ENCODE measurements around the gene SRY. TPM values are rescaled to one million over a fixed set of nuclear protein-coding genes. Genes with fewer than 3 reads are reported as not detected.
"Not testable (repeated sequence)": the region's sequence is repeated elsewhere in the genome, so short reads cannot be mapped to it uniquely, and the experiment has no call there.

Gene SRY
- total RNA-seq (2014; rRNA removed; shearing (Covaris generic)), result not detected in 2 replicates

GRCh38 chrY:2787600-2787999 lies at the start of gene SRY:
Gene SRY, minus strand, starts transcription at chrY:2787682. Its CDS starts 79 bp downstream, at chrY:2787603.
- Histone ChIP-seq H3K27me3 (ENCODE audit: control insufficient read depth, insufficient read depth, low read length) (no peaks in the 10 kb centered on the region), H3K36me3 (replicated peaks; ENCODE audit: control insufficient read depth, insufficient read depth, low read length) (no peaks in the 10 kb centered on the region), H3K4me3 (ENCODE audit: insufficient read depth, low read depth, low read length) (no peak within 1 kb of the TSS)
- DNase-seq, result no peak

- Histone ChIP-seq H3K36me3 (replicated peaks; ENCODE audit: control insufficient read depth, insufficient read depth, low read length) (no peaks in the 10 kb centered on the region), H3K27me3 (ENCODE audit: control insufficient read depth, insufficient read depth, low read length) (no peaks in the 10 kb centered on the region), H3K4me3 (ENCODE audit: insufficient read depth, low read depth, low read length) (no peak overlapping the region)
- no peak for DNase-seq
These were observed 49.6 kb upstream of the SRY start for GRCh38 chrY:2837078-2837477.

DNA sequence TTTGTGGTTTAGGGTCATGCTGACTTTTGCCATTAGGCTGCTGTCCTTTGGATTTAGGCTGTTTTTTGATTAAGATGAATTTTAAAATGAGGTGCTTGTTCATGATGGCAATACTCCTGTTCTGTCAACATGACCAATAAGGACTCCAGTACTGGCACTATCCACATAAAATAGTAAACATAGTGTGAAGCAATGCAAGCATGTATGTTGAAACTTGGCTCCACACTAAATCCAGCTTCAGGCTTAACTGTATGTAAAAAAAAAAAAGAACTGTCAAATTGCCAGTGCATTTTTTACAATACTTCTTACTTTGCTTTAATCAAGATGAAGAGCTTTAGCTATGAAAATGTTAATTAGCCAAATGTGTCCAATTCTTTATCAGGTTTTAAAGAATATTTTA lies 47.7 kb upstream of the SRY start:
- Histone ChIP-seq H3K4me3 (ENCODE audit: insufficient read depth, low read depth, low read length) (no peak overlapping the region), H3K27me3 (ENCODE audit: control insufficient read depth, insufficient read depth, low read length) (no peaks in the 10 kb centered on the region), H3K36me3 (replicated peaks; ENCODE audit: control insufficient read depth, insufficient read depth, low read length) (no peaks in the 10 kb centered on the region)
- no peak for DNase-seq

DNA sequence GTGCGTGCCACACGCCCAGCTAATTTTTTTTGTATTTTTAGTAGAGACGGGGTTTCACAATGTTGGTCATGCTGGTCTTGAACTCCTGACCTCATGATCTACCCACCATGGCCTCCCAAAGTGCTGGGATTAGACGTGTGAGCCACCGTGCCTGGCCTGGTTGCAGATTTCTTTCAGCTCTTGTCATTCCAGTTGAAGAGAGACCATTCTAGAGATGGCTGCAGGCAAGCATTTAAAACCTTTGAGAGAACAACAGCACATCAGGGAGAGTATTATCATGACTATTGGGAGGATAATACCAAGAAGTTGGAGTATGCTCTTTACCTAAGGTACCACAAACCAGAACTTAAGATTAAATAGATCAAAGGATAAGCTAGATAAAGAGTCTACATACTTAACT lies 41.0 kb upstream of the SRY start:
- no peak for DNase-seq
- Histone ChIP-seq H3K27me3 (ENCODE audit: control insufficient read depth, insufficient read depth, low read length) (no peaks in the 10 kb centered on the region), H3K36me3 (replicated peaks; ENCODE audit: control insufficient read depth, insufficient read depth, low read length) (no peaks in the 10 kb centered on the region), H3K4me3 (ENCODE audit: insufficient read depth, low read depth, low read length) (no peak overlapping the region)

- H3K36me3 ChIP-seq (replicated peaks; ENCODE audit: control insufficient read depth, insufficient read depth, low read length), result no peaks in the 10 kb centered on the region
- no peak for DNase-seq
- H3K4me3 ChIP-seq (ENCODE audit: insufficient read depth, low read depth, low read length), result no peak overlapping the region
- no peaks in the 10 kb centered on the region for H3K27me3 ChIP-seq (ENCODE audit: control insufficient read depth, insufficient read depth, low read length)
These were observed 37.0 kb upstream of the SRY start for GRCh38 chrY:2824471-2824870.

- not testable (repeated sequence) for H3K36me3 ChIP-seq (replicated peaks; ENCODE audit: control insufficient read depth, insufficient read depth, low read length); H3K4me3 ChIP-seq (ENCODE audit: insufficient read depth, low read depth, low read length); DNase-seq; H3K27me3 ChIP-seq (ENCODE audit: control insufficient read depth, insufficient read depth, low read length)
These were observed 29.8 kb upstream of the SRY start for GRCh38 chrY:2817146-2817896.

GRCh38 chrY:2800246-2800645 lies 12.8 kb upstream of the SRY start:
- H3K36me3 ChIP-seq (replicated peaks; ENCODE audit: control insufficient read depth, insufficient read depth, low read length), result no peaks in the 10 kb centered on the region
- no peaks in the 10 kb centered on the region for H3K27me3 ChIP-seq (ENCODE audit: control insufficient read depth, insufficient read depth, low read length)
- no peak for DNase-seq
- no peak overlapping the region for H3K4me3 ChIP-seq (ENCODE audit: insufficient read depth, low read depth, low read length)

DNA sequence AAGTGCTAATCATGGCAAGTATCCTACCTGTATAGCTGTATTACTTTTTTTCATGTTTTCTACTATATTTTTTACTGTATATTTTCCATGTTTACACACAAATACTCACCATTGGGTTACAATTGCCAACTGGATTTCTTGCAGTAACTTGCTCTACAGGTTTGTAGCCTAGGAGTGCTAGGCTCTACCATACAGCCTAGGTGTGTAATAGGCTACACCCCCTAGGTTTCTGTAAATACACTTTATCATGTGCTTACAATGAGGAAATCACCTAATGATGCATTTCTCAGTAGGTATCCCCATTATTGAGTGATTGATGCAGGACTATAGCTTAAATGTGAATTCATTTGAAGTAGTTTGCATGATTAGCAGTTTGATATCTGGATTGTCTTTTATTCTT lies 10.5 kb upstream of the SRY start:
- Histone ChIP-seq H3K27me3 (ENCODE audit: control insufficient read depth, insufficient read depth, low read length) (no peaks in the 10 kb centered on the region), H3K4me3 (ENCODE audit: insufficient read depth, low read depth, low read length) (no peak overlapping the region), H3K36me3 (replicated peaks; ENCODE audit: control insufficient read depth, insufficient read depth, low read length) (no peaks in the 10 kb centered on the region)
- DNase-seq, result no peak

DNA sequence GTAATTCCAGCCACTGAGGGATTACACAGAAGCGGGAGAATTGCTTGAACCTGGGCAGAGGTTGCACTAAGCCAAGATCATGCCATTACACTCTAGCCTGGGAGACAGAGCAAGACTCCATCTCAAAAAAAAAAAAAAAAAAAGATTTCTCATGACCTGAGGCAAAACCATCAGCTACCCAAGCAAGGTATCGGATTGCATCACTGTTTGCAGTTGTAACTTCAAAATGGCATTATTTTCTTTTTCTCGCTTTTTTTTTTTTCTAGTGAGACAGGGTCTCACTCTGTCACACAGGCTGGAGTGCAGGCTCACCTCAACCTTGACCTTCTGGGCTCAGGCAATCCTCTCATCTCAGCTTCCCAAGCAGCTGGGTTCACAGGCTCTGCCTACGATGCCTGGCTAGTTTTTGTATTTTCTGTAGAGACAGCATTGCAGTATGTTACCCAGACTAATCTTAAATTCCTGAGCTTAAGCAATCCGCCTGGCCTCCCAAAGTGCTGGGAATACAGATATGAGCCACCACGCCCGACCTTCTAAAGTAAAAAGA lies 9.6 kb upstream of the SRY start:
- no peak overlapping the region for H3K4me3 ChIP-seq (ENCODE audit: insufficient read depth, low read depth, low read length)
- no peaks in the 10 kb centered on the region for H3K36me3 ChIP-seq (replicated peaks; ENCODE audit: control insufficient read depth, insufficient read depth, low read length)
- DNase-seq, result no peak
- no peaks in the 10 kb centered on the region for H3K27me3 ChIP-seq (ENCODE audit: control insufficient read depth, insufficient read depth, low read length)

DNA sequence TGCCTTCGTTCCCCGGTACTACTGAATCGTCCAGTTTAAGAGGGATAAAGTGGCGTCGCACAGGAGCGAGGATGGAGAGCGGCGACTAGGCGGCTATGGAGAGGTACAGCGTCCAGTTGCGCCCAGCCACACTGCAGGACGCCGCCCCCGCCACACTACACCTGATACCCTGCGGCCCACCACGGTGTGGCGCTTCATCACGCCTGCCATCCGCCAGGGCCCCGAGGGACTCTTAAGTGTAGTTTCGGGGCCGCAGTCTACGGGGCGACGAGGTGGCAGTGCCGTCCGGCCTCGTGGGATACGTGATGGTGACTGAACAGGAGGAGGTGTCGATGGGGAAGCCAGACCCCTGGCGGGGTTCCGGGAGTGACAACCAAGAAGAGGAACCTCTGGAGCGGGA lies 2.3 kb upstream of the SRY start:
- H3K36me3 ChIP-seq (replicated peaks; ENCODE audit: control insufficient read depth, insufficient read depth, low read length), result no peaks in the 10 kb centered on the region
- no peak overlapping the region for H3K4me3 ChIP-seq (ENCODE audit: insufficient read depth, low read depth, low read length)
- no peak for DNase-seq
- no peaks in the 10 kb centered on the region for H3K27me3 ChIP-seq (ENCODE audit: control insufficient read depth, insufficient read depth, low read length)

GRCh38 chrY:2786876-2787512 lies 488 bp downstream of the SRY start:
- DNase-seq, result no peak
- H3K27me3 ChIP-seq (ENCODE audit: control insufficient read depth, insufficient read depth, low read length), result no peaks in the 10 kb centered on the region
- no peak overlapping the region for H3K4me3 ChIP-seq (ENCODE audit: insufficient read depth, low read depth, low read length)
- no peaks in the 10 kb centered on the region for H3K36me3 ChIP-seq (replicated peaks; ENCODE audit: control insufficient read depth, insufficient read depth, low read length)

Other genes with a start within 250 kb of the SRY start
- gene RPS4Y1, start 53.9 kb upstream of the SRY start, total RNA-seq (2014; rRNA removed; shearing (Covaris generic)), result not detected in 2 replicates
- not detected in 2 replicates for gene ZFY, start 147.7 kb upstream of the SRY start, total RNA-seq (2014; rRNA removed; shearing (Covaris generic))